GM12892 (cell line): ENCODE results near the gene TUG1.

Experiments
- POLR2A ChIP-seq: IDR thresholded peaks from 2 replicates; pipeline ENCODE4 v1.6.1; 2011; ENCODE audit warnings: low read depth, low read length, control low read depth
- POLR2AphosphoS5 ChIP-seq: IDR thresholded peaks from 2 replicates; pipeline ENCODE4 v1.6.1; 2011; ENCODE audit warnings: low read depth, low read length, control low read depth
- TAF1 ChIP-seq: IDR thresholded peaks from 2 replicates; pipeline ENCODE4 v1.6.1; 2011; ENCODE audit warnings: low read depth, mild to moderate bottlenecking, control low read depth, low read length, borderline replicate concordance

GRCh38 chr22:30968924-30969531, at the start of gene TUG1:
- TF ChIP-seq TAF1 = no peak
- peak; percentile 75; the same call in 1 of the 2 replicates for TF ChIP-seq POLR2A
- TF ChIP-seq POLR2AphosphoS5 = no peak; the same call in 1 of the 2 replicates
